Keratinocyte (primary cell): ENCODE measurements around the gene TAS1R2. TPM values are rescaled to one million over a fixed set of nuclear protein-coding genes. Genes with fewer than 3 reads are reported as not detected.

Experiments
- DNase-seq: peaks from one replicate; pipeline ENCODE4 v3.0.0-alpha.2; 2011; ENCODE audit warnings: low read depth, missing footprints, low spot score
- FAIRE-seq: peaks from 2 replicates; lab custom pipeline; 2011; peaks lifted over from hg19 to GRCh38; lab: Jason Lieb, UNC
- H2AFZ ChIP-seq: 2 replicates; pipeline ENCODE4 v1.6.0; 2012; ENCODE audit warnings: low read length, control low read depth, inconsistent platforms; ENCODE audit not compliant: control insufficient read depth
- H3K27ac ChIP-seq: 2 replicates; pipeline ENCODE4 v1.5.1; 2011; ENCODE audit warnings: low read length; ENCODE audit not compliant: control insufficient read depth, insufficient read depth
- H3K27me3 ChIP-seq: 3 replicates; pipeline ENCODE4 v1.6.0; 2011; ENCODE audit warnings: low read length; ENCODE audit not compliant: control insufficient read depth, insufficient read depth; ENCODE audit errors: extremely low read depth
- H3K36me3 ChIP-seq, 2 experiments: 2 replicates in 1 of 2; 3 replicates in 1 of 2; pipeline ENCODE4 v1.5.1; 2011; ENCODE audit warnings: low read length in 2 of 2, mild to moderate bottlenecking in 1 of 2; ENCODE audit not compliant: control insufficient read depth in 2 of 2, insufficient read depth in 2 of 2; ENCODE audit errors: extremely low read depth in 1 of 2
- H3K4me1 ChIP-seq: 3 replicates; pipeline ENCODE4 v1.5.1; 2011; ENCODE audit warnings: low read length; ENCODE audit not compliant: control insufficient read depth, insufficient read depth; ENCODE audit errors: extremely low read depth
- H3K4me2 ChIP-seq: 3 replicates; pipeline ENCODE4 v1.6.0; 2011; ENCODE audit warnings: low read depth, low read length; ENCODE audit not compliant: control insufficient read depth, insufficient read depth; ENCODE audit errors: extremely low read depth
- H3K4me3 ChIP-seq, 3 experiments: fragments of 200-600 bp in 1 of 3; sonication (generic) in 1 of 3; 2 replicates in 2 of 3; 3 replicates in 1 of 3; pipeline ENCODE4 v1.5.1; 2011 to 2016; ENCODE audit warnings: low read length in 3 of 3, mild to moderate bottlenecking in 3 of 3, control low read depth in 2 of 3, inconsistent platforms in 1 of 3, low read depth in 1 of 3, mixed read lengths in 1 of 3, mixed run types in 1 of 3, moderate library complexity in 1 of 3; ENCODE audit not compliant: control insufficient read depth in 2 of 3, insufficient read depth in 2 of 3; ENCODE audit errors: extremely low read depth in 1 of 3
- H3K79me2 ChIP-seq: 2 replicates; pipeline ENCODE4 v1.6.0; 2012; ENCODE audit warnings: low read length; ENCODE audit not compliant: control insufficient read depth, insufficient read depth
- H3K9ac ChIP-seq: 3 replicates; pipeline ENCODE4 v1.6.0; 2011; ENCODE audit warnings: low read length; ENCODE audit not compliant: control insufficient read depth, insufficient read depth; ENCODE audit errors: extremely low read depth
- H3K9me1 ChIP-seq: 3 replicates; pipeline ENCODE4 v1.6.0; 2011; ENCODE audit warnings: low read length; ENCODE audit not compliant: control insufficient read depth, insufficient read depth; ENCODE audit errors: extremely low read depth
- H3K9me3 ChIP-seq: 2 replicates; pipeline ENCODE4 v1.5.1; 2012; ENCODE audit warnings: low read depth, low read length; ENCODE audit not compliant: control insufficient read depth
- H4K20me1 ChIP-seq: 3 replicates; pipeline ENCODE4 v1.6.0; 2011; ENCODE audit warnings: low read length; ENCODE audit not compliant: control insufficient read depth, insufficient read depth; ENCODE audit errors: extremely low read depth
- CTCF ChIP-seq, 3 experiments: IDR thresholded peaks in 1 of 3; conservative IDR thresholded peaks in 1 of 3; optimal IDR thresholded peaks in 1 of 3; 2 replicates in 2 of 3; 3 replicates in 1 of 3; pipeline versions ENCODE3 to v1.5.1; 2011; ENCODE audit warnings: low read length in 3 of 3, mild to moderate bottlenecking in 3 of 3, moderate library complexity in 2 of 3, control low read depth in 1 of 3, inconsistent platforms in 1 of 3; ENCODE audit not compliant: insufficient read depth in 2 of 3; ENCODE audit errors: extremely low read depth in 1 of 3
- EZH2 ChIP-seq: IDR thresholded peaks from one replicate; pipeline ENCODE4 v1.6.1; 2012; ENCODE audit warnings: inconsistent platforms, mild to moderate bottlenecking, low read length, moderate library complexity
- dilution Hi-C: fragments of 300-500 bp; cut with MboI; formaldehyde crosslinking; loops from one replicate; pipeline ENCODE4 v1.7.0; 2020; ENCODE audit warnings: low sequenced_read_pairs; ENCODE audit not compliant: extremely low pct_ligation_motif_present
- polyA plus RNA-seq, 5 experiments: library from polyadenylated mRNA; depleted of rRNA in 3 of 5; stranded (reverse) in 3 of 5; stranded (forward) in 1 of 5; unstranded in 1 of 5; fragments of >200 nt; gene quantifications; 1 replicate in 1 of 5; 2 replicates in 3 of 5; 3 replicates in 1 of 5; pipeline versions ENCODE4 v1.2.1 to v1.2.3, GENCODE V29; 2011 to 2012; ENCODE audit warnings: missing spikeins in 2 of 5, low read depth in 1 of 5, low replicate concordance in 1 of 5

The TAS1R2 gene
- polyA plus RNA-seq, 1 donor (not counting 4 experiments of a cell fraction or from before 2014, with no cell fraction given): not detected

- no peak for TF ChIP-seq EZH2
- no peak for TF ChIP-seq CTCF (optimal IDR thresholded peaks at IDR 0.05 in 1 of 3, IDR thresholded peaks at IDR 0.05 in 1 of 3, conservative IDR thresholded peaks at IDR 0.05 in 1 of 3; ENCODE audit: extremely low read depth in 1 of 3, insufficient read depth in 2 of 3, low read length in 3 of 3)
- Histone ChIP-seq H3K4me2 (no peak overlapping the region), H4K20me1 (no peaks in the 10 kb centered on the region), H3K9me3 (no peaks in the 10 kb centered on the region), H2AFZ (no peak overlapping the region), H3K36me3 (peaks cover 12 to 44% of the 10 kb centered on the region in 2 experiments), H3K27me3 (no peaks in the 10 kb centered on the region), H3K27ac (no peak overlapping the region), H3K9me1 (no peaks in the 10 kb centered on the region), H3K79me2 (no peaks in the 10 kb centered on the region), H3K9ac (no peak overlapping the region), H3K4me3 (no peak overlapping the region), H3K4me1 (peaks cover 38% of the 10 kb centered on the region)
- DNase-seq (no peak), FAIRE-seq (no peak)
- dilution Hi-C loops: no loop called here
Observed at GRCh38 chr1:18884727-18885126, 25.3 kb upstream of the TAS1R2 start.

- DNase-seq: no peak
- H3K4me1 ChIP-seq: peaks cover 38% of the 10 kb centered on the region
- no peak overlapping the region for H3K4me3 ChIP-seq
- no peak overlapping the region for H3K4me2 ChIP-seq
- dilution Hi-C loops: no loop called here
- no peaks in the 10 kb centered on the region for H4K20me1 ChIP-seq
- no peak overlapping the region for H2AFZ ChIP-seq
- no peak for FAIRE-seq
- H3K36me3 ChIP-seq: peaks cover 13 to 44% of the 10 kb centered on the region in 2 experiments
- no peak overlapping the region for H3K9ac ChIP-seq
- no peak overlapping the region for H3K27ac ChIP-seq
- no peaks in the 10 kb centered on the region for H3K79me2 ChIP-seq
- no peaks in the 10 kb centered on the region for H3K9me3 ChIP-seq
- no peak for TF ChIP-seq EZH2
- no peak for TF ChIP-seq CTCF (optimal IDR thresholded peaks at IDR 0.05 in 1 of 3, IDR thresholded peaks at IDR 0.05 in 1 of 3, conservative IDR thresholded peaks at IDR 0.05 in 1 of 3; ENCODE audit: extremely low read depth in 1 of 3, insufficient read depth in 2 of 3, low read length in 3 of 3)
- no peaks in the 10 kb centered on the region for H3K27me3 ChIP-seq
- no peaks in the 10 kb centered on the region for H3K9me1 ChIP-seq
Observed at GRCh38 chr1:18884419-18884717, 24.9 kb upstream of the TAS1R2 start.
